Stimulated activated effector memory CD8-positive, alpha-beta T cell treated with anti-CD3 and anti-CD28 coated beads, Interleukin-12 subunit alpha, Interleukin-12 subunit beta, amount 100 ng/mL, for 72 hours (primary cell): ENCODE measurements around the gene ZNF221.

Source experiments
- ATAC-seq: fragments of 150-1000 bp; cut with Tn5 transposase; 2 replicates; pipeline ENCODE4 v1.10.0; 2021
- DNase-seq, 2 donors: peaks; one replicate each; pipeline ENCODE4 v3.0.0; 2021 to 2022; ENCODE audit warnings: low spot score in 2 of 2
- H3K27ac Mint-ChIP-seq: one replicate; pipeline ENCODE4 v1.8.0; 2022; ENCODE audit warnings: mild to moderate bottlenecking, mixed read lengths
- H3K36me3 Mint-ChIP-seq: one replicate; pipeline ENCODE4 v1.8.0; 2022; ENCODE audit warnings: mild to moderate bottlenecking, mixed read lengths
- H3K4me1 Mint-ChIP-seq: one replicate; pipeline ENCODE4 v1.8.0; 2022; ENCODE audit warnings: mixed read lengths
- H3K4me3 Mint-ChIP-seq: one replicate; pipeline ENCODE4 v1.8.0; 2022; ENCODE audit warnings: mild to moderate bottlenecking, mixed read lengths
- H3K9me3 Mint-ChIP-seq: one replicate; pipeline ENCODE4 v1.8.0; 2022; ENCODE audit warnings: mixed read lengths

ZNF221 gene

GRCh38 chr19:43950834-43951645, at the start of gene ZNF221:
ZNF221 (plus strand) TSS chr19:43951228; CDS start chr19:43962727, 11,499 bp downstream.
- peaks cover 7% of the 10 kb centered on the region for H3K36me3 Mint-ChIP-seq
- DNase-seq (peak; percentile 58 to 85), ATAC-seq (peak; percentile 91)
- peak within 1 kb of the TSS; percentile 95 for H3K4me3 Mint-ChIP-seq
- peaks cover 8% of the 10 kb centered on the region for H3K4me1 Mint-ChIP-seq
- H3K9me3 Mint-ChIP-seq = peaks cover 41% of the 10 kb centered on the region
- H3K27ac Mint-ChIP-seq = peak within 1 kb of the TSS; percentile 92

- ATAC-seq (peak; percentile 89), DNase-seq (peak; percentile 35 to 68)
- Mint-ChIP-seq H3K27ac (peak overlapping the region; percentile 32), H3K9me3 (peaks cover 33% of the 10 kb centered on the region), H3K36me3 (no peaks in the 10 kb centered on the region), H3K4me1 (peaks cover 14% of the 10 kb centered on the region), H3K4me3 (peak overlapping the region; percentile 79)
Observed at GRCh38 chr19:43901395-43902390, 49.3 kb upstream of the ZNF221 start.

- no peak overlapping the region for H3K27ac Mint-ChIP-seq
- peaks cover 14% of the 10 kb centered on the region for H3K4me1 Mint-ChIP-seq
- DNase-seq (no peak), ATAC-seq (no peak)
- peaks cover 39% of the 10 kb centered on the region for H3K9me3 Mint-ChIP-seq
- H3K36me3 Mint-ChIP-seq = no peaks in the 10 kb centered on the region
- H3K4me3 Mint-ChIP-seq = peak overlapping the region; percentile 79
Observed at GRCh38 chr19:43902399-43902798, 48.6 kb upstream of the ZNF221 start.

- ATAC-seq (no peak), DNase-seq (no peak)
- Mint-ChIP-seq H3K27ac (no peak overlapping the region), H3K36me3 (no peaks in the 10 kb centered on the region), H3K9me3 (peaks cover 47% of the 10 kb centered on the region), H3K4me1 (peaks cover 14% of the 10 kb centered on the region), H3K4me3 (no peak overlapping the region)
Observed at GRCh38 chr19:43905897-43906296, 45.1 kb upstream of the ZNF221 start.

GRCh38 chr19:43906774-43907173, 44.3 kb upstream of the ZNF221 start:
- H3K9me3 Mint-ChIP-seq = peaks cover 48% of the 10 kb centered on the region
- no peak overlapping the region for H3K27ac Mint-ChIP-seq
- DNase-seq (no peak), ATAC-seq (no peak)
- H3K4me3 Mint-ChIP-seq = no peak overlapping the region
- no peaks in the 10 kb centered on the region for H3K36me3 Mint-ChIP-seq
- H3K4me1 Mint-ChIP-seq = peaks cover 7% of the 10 kb centered on the region

- no peak overlapping the region for H3K4me3 Mint-ChIP-seq
- no peaks in the 10 kb centered on the region for H3K4me1 Mint-ChIP-seq
- no peak for ATAC-seq
- H3K36me3 Mint-ChIP-seq = no peaks in the 10 kb centered on the region
- no peak for DNase-seq
- peaks cover 54% of the 10 kb centered on the region for H3K9me3 Mint-ChIP-seq
- H3K27ac Mint-ChIP-seq = no peak overlapping the region
Observed at GRCh38 chr19:43908659-43909058, 42.4 kb upstream of the ZNF221 start.

GRCh38 chr19:43910884-43911283, 40.1 kb upstream of the ZNF221 start:
- H3K9me3 Mint-ChIP-seq = peaks cover 54% of the 10 kb centered on the region
- no peak overlapping the region for H3K4me3 Mint-ChIP-seq
- H3K4me1 Mint-ChIP-seq = no peaks in the 10 kb centered on the region
- DNase-seq (no peak), ATAC-seq (no peak)
- H3K36me3 Mint-ChIP-seq = peaks cover 21% of the 10 kb centered on the region
- H3K27ac Mint-ChIP-seq = no peak overlapping the region

GRCh38 chr19:43913383-43913782, 37.6 kb upstream of the ZNF221 start:
- Mint-ChIP-seq H3K36me3 (peaks cover 46% of the 10 kb centered on the region), H3K4me1 (no peaks in the 10 kb centered on the region), H3K27ac (no peak overlapping the region), H3K9me3 (peaks cover 47% of the 10 kb centered on the region), H3K4me3 (no peak overlapping the region)
- DNase-seq = no peak
- ATAC-seq = no peak

GRCh38 chr19:43914051-43914450, 37.0 kb upstream of the ZNF221 start:
- Mint-ChIP-seq H3K4me3 (no peak overlapping the region), H3K27ac (no peak overlapping the region), H3K4me1 (no peaks in the 10 kb centered on the region), H3K36me3 (peaks cover 53% of the 10 kb centered on the region), H3K9me3 (peaks cover 45% of the 10 kb centered on the region)
- ATAC-seq (no peak), DNase-seq (no peak)

- DNase-seq = no peak
- Mint-ChIP-seq H3K9me3 (peaks cover 18% of the 10 kb centered on the region), H3K36me3 (peaks cover 89% of the 10 kb centered on the region), H3K4me3 (no peak overlapping the region), H3K4me1 (no peaks in the 10 kb centered on the region), H3K27ac (no peak overlapping the region)
- no peak for ATAC-seq
Observed at GRCh38 chr19:43923875-43924274, 27.2 kb upstream of the ZNF221 start.

GRCh38 chr19:43928820-43929219, 22.2 kb upstream of the ZNF221 start:
- H3K9me3 Mint-ChIP-seq = peaks cover 9% of the 10 kb centered on the region

GRCh38 chr19:43934055-43934984, 16.7 kb upstream of the ZNF221 start:
- no peak for DNase-seq
- ATAC-seq = no peak
- peak overlapping the region; percentile 88 for H3K4me3 Mint-ChIP-seq
- H3K27ac Mint-ChIP-seq = peak overlapping the region; percentile 88
- H3K4me1 Mint-ChIP-seq = peaks cover 7% of the 10 kb centered on the region
- peaks cover 42% of the 10 kb centered on the region for H3K36me3 Mint-ChIP-seq
- no peaks in the 10 kb centered on the region for H3K9me3 Mint-ChIP-seq

More at GRCh38 chr19:43928820-43929219, 22.2 kb upstream of the ZNF221 start:
- H3K27ac Mint-ChIP-seq = no peak overlapping the region
- DNase-seq (no peak), ATAC-seq (no peak)
- H3K4me1 Mint-ChIP-seq = peaks cover under 1% of the 10 kb centered on the region
- no peak overlapping the region for H3K4me3 Mint-ChIP-seq
- peaks cover 80% of the 10 kb centered on the region for H3K36me3 Mint-ChIP-seq

GRCh38 chr19:43934985-43935708, 15.9 kb upstream of the ZNF221 start, which contains the start of gene ZNF45:
ZNF45 (minus strand) TSS chr19:43935282; CDS start chr19:43922185, 13,097 bp downstream.
- H3K27ac Mint-ChIP-seq = peak within 1 kb of the TSS; percentile 88
- no peaks in the 10 kb centered on the region for H3K9me3 Mint-ChIP-seq
- ATAC-seq (peak; percentile 99), DNase-seq (peak; percentile 70 to 92)
- peaks cover 7% of the 10 kb centered on the region for H3K4me1 Mint-ChIP-seq
- peaks cover 33% of the 10 kb centered on the region for H3K36me3 Mint-ChIP-seq
- H3K4me3 Mint-ChIP-seq = peak within 1 kb of the TSS; percentile 88

- Mint-ChIP-seq H3K9me3 (no peaks in the 10 kb centered on the region), H3K36me3 (peaks cover 23% of the 10 kb centered on the region), H3K4me1 (peaks cover 7% of the 10 kb centered on the region), H3K27ac (no peak overlapping the region), H3K4me3 (peak overlapping the region; percentile 88)
- ATAC-seq (no peak), DNase-seq (no peak)
Observed at GRCh38 chr19:43936188-43936587, 14.8 kb upstream of the ZNF221 start.
